ENCODE measurements around the gene ZC3H10. TPM values are rescaled to one million over a fixed set of nuclear protein-coding genes. Genes with fewer than 3 reads are reported as not detected.

Gene ZC3H10
- total RNA-seq, 1 experiment from 2014 or later: 5.6 TPM

- peaks cover 20% of the 10 kb centered on the region for H3K4me1 ChIP-seq (ENCODE audit: insufficient read depth, low read length)
- H3K9me3 ChIP-seq (ENCODE audit: low read length): no peaks in the 10 kb centered on the region
- peaks cover 32% of the 10 kb centered on the region for H3K79me2 ChIP-seq (ENCODE audit: low read length)
- no peak overlapping the region for H3K4me2 ChIP-seq (ENCODE audit: low read length)
- intact Hi-C loops (cut with micrococcal nuclease): no loop called here
- POLR2A ChIA-PET (ENCODE audit: unreplicated experiment): interaction anchor here (0.7 kb wide), 1 partner anchor 20 kb away, joined by 4 read pairs; no protein-coding TSS in a partner anchor
- H2AFZ ChIP-seq (ENCODE audit: low read length): no peak overlapping the region
- H3K9ac ChIP-seq (ENCODE audit: low read length): no peak overlapping the region
- no peak overlapping the region for H3K27ac ChIP-seq (ENCODE audit: low read length)
- peaks cover 51% of the 10 kb centered on the region for H3K36me3 ChIP-seq (ENCODE audit: low read depth, low read length)
- no peaks in the 10 kb centered on the region for H3K9me2 ChIP-seq (replicated peaks; ENCODE audit: low read length)
- H4K20me1 ChIP-seq (ENCODE audit: low read length): peaks cover 32% of the 10 kb centered on the region
- DNase-seq (no peak), ATAC-seq (no peak)
- CTCF ChIA-PET: interaction anchor here (0.5 kb wide), 1 partner anchor 36 kb away, joined by 4 read pairs; the partner anchor contains the start of gene ESYT1
- peaks cover 13% of the 10 kb centered on the region for H3F3A ChIP-seq (ENCODE audit: low read length, unreplicated experiment)
- no peak overlapping the region for H3K4me3 ChIP-seq (ENCODE audit: low read length)
- H3K27me3 ChIP-seq (ENCODE audit: low read length): no peaks in the 10 kb centered on the region
- TF ChIP-seq EZH2phosphoT487 (IDR thresholded peaks at IDR 0.05; ENCODE audit: borderline replicate concordance, low read length) (no peak), CTCF (conservative IDR thresholded peaks at IDR 0.05; ENCODE audit: low read depth, low read length) (no peak), EZH2 (IDR thresholded peaks at IDR 0.05; ENCODE audit: low read length, unreplicated experiment) (no peak)
- no TSS peak for BruUV-seq (replicated peaks)
Measured at GRCh38 chr12:56163533-56164344, 45.7 kb downstream of the ZC3H10 start.

GRCh38 chr12:56164345-56164729, 46.3 kb downstream of the ZC3H10 start:
- Histone ChIP-seq H3K79me2 (ENCODE audit: low read length) (peaks cover 26% of the 10 kb centered on the region), H3K27ac (ENCODE audit: low read length) (no peak overlapping the region), H3F3A (ENCODE audit: low read length, unreplicated experiment) (peaks cover 13% of the 10 kb centered on the region), H3K9ac (ENCODE audit: low read length) (no peak overlapping the region), H3K4me1 (ENCODE audit: insufficient read depth, low read length) (peaks cover 17% of the 10 kb centered on the region), H3K9me3 (ENCODE audit: low read length) (no peaks in the 10 kb centered on the region), H2AFZ (ENCODE audit: low read length) (no peak overlapping the region), H3K4me2 (ENCODE audit: low read length) (no peak overlapping the region), H3K4me3 (ENCODE audit: low read length) (no peak overlapping the region), H4K20me1 (ENCODE audit: low read length) (peaks cover 26% of the 10 kb centered on the region), H3K27me3 (ENCODE audit: low read length) (no peaks in the 10 kb centered on the region), H3K9me2 (replicated peaks; ENCODE audit: low read length) (no peaks in the 10 kb centered on the region), H3K36me3 (ENCODE audit: low read depth, low read length) (peaks cover 50% of the 10 kb centered on the region)
- POLR2A ChIA-PET (ENCODE audit: unreplicated experiment): no interaction called here
- ATAC-seq (no peak), DNase-seq (no peak)
- CTCF ChIA-PET: no interaction called here
- TF ChIP-seq CTCF (conservative IDR thresholded peaks at IDR 0.05; ENCODE audit: low read depth, low read length) (no peak), EZH2phosphoT487 (IDR thresholded peaks at IDR 0.05; ENCODE audit: borderline replicate concordance, low read length) (no peak), EZH2 (IDR thresholded peaks at IDR 0.05; ENCODE audit: low read length, unreplicated experiment) (no peak)
- no TSS peak for BruUV-seq (replicated peaks)
- intact Hi-C loops (cut with micrococcal nuclease): no loop called here

GRCh38 chr12:56165369-56165768, 47.3 kb downstream of the ZC3H10 start:
- no peak overlapping the region for H3K4me2 ChIP-seq (ENCODE audit: low read length)
- H3F3A ChIP-seq (ENCODE audit: low read length, unreplicated experiment): peaks cover 13% of the 10 kb centered on the region
- BruUV-seq (replicated peaks): no TSS peak
- CTCF ChIA-PET: no interaction called here
- no peak overlapping the region for H3K27ac ChIP-seq (ENCODE audit: low read length)
- H3K9me2 ChIP-seq (replicated peaks; ENCODE audit: low read length): no peaks in the 10 kb centered on the region
- peaks cover 7% of the 10 kb centered on the region for H3K4me1 ChIP-seq (ENCODE audit: insufficient read depth, low read length)
- POLR2A ChIA-PET (ENCODE audit: unreplicated experiment): interaction anchor here (0.6 kb wide), 1 partner anchor 194 kb away, joined by 3 read pairs; no protein-coding TSS in a partner anchor
- peaks cover 16% of the 10 kb centered on the region for H4K20me1 ChIP-seq (ENCODE audit: low read length)
- H3K79me2 ChIP-seq (ENCODE audit: low read length): peaks cover 15% of the 10 kb centered on the region
- H3K9ac ChIP-seq (ENCODE audit: low read length): no peak overlapping the region
- no peak overlapping the region for H2AFZ ChIP-seq (ENCODE audit: low read length)
- H3K9me3 ChIP-seq (ENCODE audit: low read length): no peaks in the 10 kb centered on the region
- peaks cover 43% of the 10 kb centered on the region for H3K36me3 ChIP-seq (ENCODE audit: low read depth, low read length)
- H3K4me3 ChIP-seq (ENCODE audit: low read length): no peak overlapping the region
- H3K27me3 ChIP-seq (ENCODE audit: low read length): no peaks in the 10 kb centered on the region
- intact Hi-C loops (cut with micrococcal nuclease): no loop called here
- DNase-seq (no peak), ATAC-seq (no peak)
- TF ChIP-seq CTCF (conservative IDR thresholded peaks at IDR 0.05; ENCODE audit: low read depth, low read length): no peak
- no peak for TF ChIP-seq EZH2 (IDR thresholded peaks at IDR 0.05; ENCODE audit: low read length, unreplicated experiment)
